Measurements from ENCODE around the gene NPPB.

DNA sequence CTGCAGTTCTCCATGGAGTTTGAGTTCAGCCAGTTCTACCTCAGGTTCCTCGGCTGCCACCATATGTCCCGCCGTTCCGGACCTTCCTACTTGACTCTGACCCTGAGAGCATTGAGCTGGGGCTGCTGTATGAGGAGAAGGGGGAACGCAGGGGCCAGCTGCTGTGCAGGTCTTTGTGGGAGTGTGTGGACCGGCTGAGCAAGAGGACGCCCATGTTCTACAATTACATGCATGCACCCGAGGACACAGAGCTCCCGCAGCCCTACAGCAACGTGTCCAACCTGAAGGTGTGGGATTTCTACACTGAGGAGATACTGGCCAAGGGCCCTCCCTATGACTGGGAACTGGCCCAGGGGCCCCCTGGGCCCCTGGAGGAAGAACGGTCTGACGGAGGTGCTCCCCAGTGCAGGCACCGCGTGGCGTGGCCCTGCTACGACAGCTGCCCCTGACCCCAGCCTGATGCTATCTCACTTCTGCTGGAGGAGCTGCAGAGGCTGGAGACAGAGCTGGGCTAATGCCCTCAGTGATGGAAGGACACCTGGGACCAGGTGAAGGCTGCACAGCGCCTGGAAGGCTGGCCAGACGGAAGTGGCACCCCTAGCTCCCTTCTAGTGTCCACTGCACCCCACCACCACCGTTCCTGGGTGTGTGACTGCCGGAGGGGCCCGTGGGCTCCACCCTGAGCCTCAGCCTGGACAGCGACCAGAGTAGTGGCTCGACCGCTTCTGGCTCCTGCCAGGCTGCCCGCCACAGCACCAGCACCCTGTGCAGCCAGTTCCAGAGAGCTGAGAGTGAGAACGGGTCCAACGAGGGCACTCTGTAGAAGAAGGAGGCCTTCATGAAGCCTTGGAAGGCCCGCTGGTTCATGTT is 20.8 kb upstream of the NPPB start:
- TF ChIP-seq CTCF (optimal IDR thresholded peaks at IDR 0.05 in 1 of 3, IDR thresholded peaks at IDR 0.05 in 1 of 3, conservative IDR thresholded peaks at IDR 0.05 in 1 of 3; ENCODE audit: extremely low read depth in 1 of 3, insufficient read depth in 2 of 3, low read length in 3 of 3) (no peak), EZH2 (IDR thresholded peaks at IDR 0.05; ENCODE audit: low read length) (no peak)

Data from keratinocyte (primary cell).